ENCODE measurements around the gene NAPG. TPM values are rescaled to one million over a fixed set of nuclear protein-coding genes. Genes with fewer than 3 reads are reported as not detected.

NAPG gene
- total and polyA plus RNA-seq, 9 of the 15 experiments (the other 6 are each of a cell fraction or from before 2014, with no cell fraction given): 31.6 to 63.3 (median 50.9) TPM

GRCh38 chr18:10564975-10565773 is 39.3 kb downstream of the NAPG start (continued):
- TF ChIP-seq NKRF (IDR thresholded peaks at IDR 0.05; ENCODE audit: borderline replicate concordance): no peak
- no peak for TF ChIP-seq ZMIZ1 (IDR thresholded peaks at IDR 0.05; ENCODE audit: low read depth in 2 of 2, low read length in 2 of 2)
- no peak for TF ChIP-seq ZNF12 (CRISPR knock-in tag; IDR thresholded peaks at IDR 0.05)
- no peak for TF ChIP-seq BCOR (IDR thresholded peaks at IDR 0.05)
- TF ChIP-seq ZNF639 (CRISPR knock-in tag; conservative IDR thresholded peaks at IDR 0.05 in 1 of 2, IDR thresholded peaks at IDR 0.05 in 1 of 2): 0 out of 4 replicates have a peak, but pooled peaks of 1 of the 2 experiments have one; percentile 30
- TF ChIP-seq NRF1 (conservative IDR thresholded peaks at IDR 0.05 in 1 of 2, IDR thresholded peaks at IDR 0.05 in 1 of 2): no peak
- no peak for TF ChIP-seq JUND (IDR thresholded peaks at IDR 0.05; ENCODE audit: borderline replicate concordance, low read depth, low read length)
- peak; percentile 9; the same call in 1 of the 3 replicates for TF ChIP-seq JUND (tag; IDR thresholded peaks at IDR 0.05; ENCODE audit: borderline replicate concordance, low read depth, low read length)
- no peak for TF ChIP-seq ELK3 (CRISPR knock-in tag; IDR thresholded peaks at IDR 0.05)
- TF ChIP-seq MLLT1 (IDR thresholded peaks at IDR 0.05): no peak
- no peak for TF ChIP-seq ZSCAN29 (IDR thresholded peaks at IDR 0.05)
- 0 out of 2 replicates have a peak, but pooled peaks have one; percentile 28 for TF ChIP-seq VEZF1 (CRISPR knock-in tag; IDR thresholded peaks at IDR 0.05)
